Thoracic aorta (tissue), 2 donors: ENCODE results near the gene CFAP99. TPM values are rescaled to one million over a fixed set of nuclear protein-coding genes. Genes with fewer than 3 reads are reported as not detected.
"Not testable (repeated sequence)": the region's sequence is repeated elsewhere in the genome, so short reads cannot be mapped to it uniquely, and the experiment has no call there.

Experiments used
- ATAC-seq: fragments of 150-250 bp; one replicate; pipeline ENCODE4 v1.8.0; 2017; ENCODE audit warnings: low read depth; ENCODE audit not compliant: insufficient number of reproducible peaks, low FRiP score
- DNase-seq: peaks from one replicate; pipeline ENCODE4 v3.0.0-alpha.2; 2020; ENCODE audit warnings: low spot score
- H3K27ac ChIP-seq, 2 donors: fragments of 200-600 bp; sonication (generic); 1 replicate in 1 of 2; 2 replicates in 1 of 2; pipeline ENCODE4 v1.5.1; 2016; ENCODE audit warnings: mild to moderate bottlenecking in 2 of 2, moderate library complexity in 2 of 2
- H3K27me3 ChIP-seq: fragments of 200-600 bp; sonication (generic); replicated peaks from 2 replicates; pipeline ENCODE4 v1.6.0; 2016; ENCODE audit warnings: mild to moderate bottlenecking; ENCODE audit not compliant: insufficient read depth
- H3K36me3 ChIP-seq: fragments of 200-600 bp; sonication (generic); one replicate; pipeline ENCODE4 v1.5.1; 2016
- H3K4me1 ChIP-seq, 2 donors: fragments of 200-600 bp; sonication (generic); 1 replicate in 1 of 2; 2 replicates in 1 of 2; pipeline versions ENCODE4 v1.5.1 to v1.6.0; 2016; ENCODE audit warnings: low read depth in 2 of 2, mild to moderate bottlenecking in 1 of 2; ENCODE audit not compliant: control insufficient read depth in 1 of 2
- H3K4me3 ChIP-seq: fragments of 200-600 bp; sonication (generic); 2 replicates; pipeline ENCODE4 v1.5.1; 2016; ENCODE audit warnings: mild to moderate bottlenecking
- H3K9me3 ChIP-seq: fragments of 200-600 bp; sonication (generic); 2 replicates; pipeline ENCODE4 v1.5.1; 2016
- CTCF ChIP-seq: fragments of 200-600 bp; sonication (generic); IDR thresholded peaks from one replicate; pipeline ENCODE4 v1.5.1; 2019; ENCODE audit warnings: antibody characterized with exemption
- total RNA-seq, 2 donors: library from RNA; depleted of rRNA; stranded (reverse); fragments of >200 nt; gene quantifications; one replicate each; pipeline versions ENCODE4 v1.1.0 to v1.2.3, GENCODE V29; 2016

The CFAP99 gene
- total RNA-seq, 2 donors from 2014 or later: not detected

GRCh38 chr4:2373532-2373931, 45.2 kb upstream of the CFAP99 start:
- Histone ChIP-seq H3K4me1 (no peaks in the 10 kb centered on the region), H3K27ac (no peak overlapping the region), H3K36me3 (no peaks in the 10 kb centered on the region), H3K27me3 (no peaks in the 10 kb centered on the region), H3K4me3 (no peak overlapping the region), H3K9me3 (no peaks in the 10 kb centered on the region)
- TF ChIP-seq CTCF: no peak
- DNase-seq (no peak), ATAC-seq (no peak)

- no peak overlapping the region for H3K27ac ChIP-seq
- H3K36me3 ChIP-seq: no peaks in the 10 kb centered on the region
- ATAC-seq (no peak), DNase-seq (no peak)
- no peaks in the 10 kb centered on the region for H3K27me3 ChIP-seq
- no peaks in the 10 kb centered on the region for H3K9me3 ChIP-seq
- no peak overlapping the region for H3K4me3 ChIP-seq
- no peak for TF ChIP-seq CTCF
- H3K4me1 ChIP-seq: no peaks in the 10 kb centered on the region
Observed at GRCh38 chr4:2375427-2375826, 43.3 kb upstream of the CFAP99 start.

- H3K27me3 ChIP-seq: no peaks in the 10 kb centered on the region
- no peak for TF ChIP-seq CTCF
- H3K36me3 ChIP-seq: no peaks in the 10 kb centered on the region
- H3K4me1 ChIP-seq: no peaks in the 10 kb centered on the region
- H3K4me3 ChIP-seq: no peak overlapping the region
- no peak overlapping the region for H3K27ac ChIP-seq
- DNase-seq (no peak), ATAC-seq (no peak)
- no peaks in the 10 kb centered on the region for H3K9me3 ChIP-seq
Observed at GRCh38 chr4:2377241-2377640, 41.5 kb upstream of the CFAP99 start.

- DNase-seq (no peak), ATAC-seq (no peak)
- no peaks in the 10 kb centered on the region for H3K4me1 ChIP-seq
- H3K27ac ChIP-seq: no peak overlapping the region
- TF ChIP-seq CTCF: no peak
- no peaks in the 10 kb centered on the region for H3K36me3 ChIP-seq
- H3K4me3 ChIP-seq: no peak overlapping the region
- H3K9me3 ChIP-seq: no peaks in the 10 kb centered on the region
- no peaks in the 10 kb centered on the region for H3K27me3 ChIP-seq
Observed at GRCh38 chr4:2378401-2378800, 40.4 kb upstream of the CFAP99 start.

- H3K36me3 ChIP-seq: no peaks in the 10 kb centered on the region
- no peak overlapping the region for H3K27ac ChIP-seq
- H3K27me3 ChIP-seq: no peaks in the 10 kb centered on the region
- no peak for DNase-seq
- no peak for ATAC-seq
- no peak overlapping the region for H3K4me3 ChIP-seq
- TF ChIP-seq CTCF: no peak
- H3K9me3 ChIP-seq: no peaks in the 10 kb centered on the region
- no peaks in the 10 kb centered on the region for H3K4me1 ChIP-seq
Observed at GRCh38 chr4:2378898-2379297, 39.9 kb upstream of the CFAP99 start.

- not testable (repeated sequence) for ATAC-seq, H3K27me3 ChIP-seq, H3K36me3 ChIP-seq, H3K27ac ChIP-seq, H3K4me1 ChIP-seq, H3K4me3 ChIP-seq, H3K9me3 ChIP-seq, DNase-seq
Observed at GRCh38 chr4:2380589-2380988, 38.2 kb upstream of the CFAP99 start.

GRCh38 chr4:2382769-2383202, 36.0 kb upstream of the CFAP99 start:
- H3K9me3 ChIP-seq, H3K4me3 ChIP-seq, H3K4me1 ChIP-seq, H3K27me3 ChIP-seq, DNase-seq, ATAC-seq, H3K27ac ChIP-seq, H3K36me3 ChIP-seq: not testable (repeated sequence)

- DNase-seq, H3K9me3 ChIP-seq, H3K36me3 ChIP-seq, H3K4me1 ChIP-seq, H3K4me3 ChIP-seq, H3K27ac ChIP-seq, H3K27me3 ChIP-seq, ATAC-seq: not testable (repeated sequence)
Observed at GRCh38 chr4:2383220-2383631, 35.5 kb upstream of the CFAP99 start.
